GM12878 (cell line): ENCODE measurements around the gene CAB39. TPM values are rescaled to one million over a fixed set of nuclear protein-coding genes. Genes with fewer than 3 reads are reported as not detected.
A peak's percentile ranks its signal among the peaks of the same experiment; 100 is the strongest.

Experiments used
- ATAC-seq: fragments of 200-7000 bp; cut with Tn5 transposase; 3 replicates; pipeline ENCODE4 v1.9.1; 2020; ENCODE audit warnings: mild to moderate bottlenecking, moderate library complexity
- BruUV-seq: library from RNA; stranded (reverse); fragments of 400-500 nt; replicated peaks from 2 replicates; lab custom pipeline; 2021; lab: Mats Ljungman, UMichigan
- CTCF ChIA-PET: fragments of 300-600 bp; sonication (Branson Sonifier 250); formaldehyde crosslinking; extraction: SDS; loops from one replicate; lab custom pipeline; 2021; ENCODE audit warnings: inconsistent platforms; lab: Yijun Ruan, JAX
- POLR2A ChIA-PET: fragments of 350-600 bp; formaldehyde crosslinking; extraction: SDS; loops from one replicate; lab custom pipeline; 2021; ENCODE audit warnings: inconsistent platforms; lab: Charles Lee
- RAD21 ChIA-PET: fragments of 300-600 bp; sonication (Branson Sonifier 250); formaldehyde crosslinking; loops from one replicate; lab custom pipeline; 2023; ENCODE audit warnings: antibody characterized with exemption; ENCODE audit not compliant: unreplicated experiment; lab: Charles Lee
- SMC1A ChIA-PET: fragments of 300-600 bp; sonication (Branson Sonifier 250); formaldehyde crosslinking; loops from one replicate; lab custom pipeline; 2023; ENCODE audit not compliant: unreplicated experiment, uncharacterized antibody; lab: Charles Lee
- DNase-seq: peaks from one replicate; pipeline ENCODE4 v3.0.0-alpha.2; 2011; ENCODE audit warnings: low read depth, low spot score
- FAIRE-seq: peaks from 3 replicates; lab custom pipeline; 2011; peaks lifted over from hg19 to GRCh38; lab: Jason Lieb, UNC
- H2AFZ ChIP-seq: 2 replicates; pipeline ENCODE4 v1.6.0; 2011; ENCODE audit warnings: low read depth, low read length, control low read depth; ENCODE audit not compliant: control insufficient read depth
- H3K27ac ChIP-seq: 2 replicates; pipeline ENCODE4 v1.5.1; 2011; ENCODE audit warnings: control low read depth; ENCODE audit not compliant: control insufficient read depth, insufficient read depth
- H3K27me3 ChIP-seq, 2 experiments: replicated peaks in 1 of 2; 2 replicates each; pipeline versions ENCODE4 v1.6.0 to v1.6.1; 2011; ENCODE audit warnings: low read length in 1 of 2; ENCODE audit not compliant: control insufficient read depth in 2 of 2, insufficient read depth in 2 of 2
- H3K36me3 ChIP-seq, 2 experiments: 2 replicates each; pipeline ENCODE4 v1.5.1; 2011; ENCODE audit warnings: low read length in 1 of 2; ENCODE audit not compliant: control insufficient read depth in 2 of 2, insufficient read depth in 2 of 2
- H3K4me1 ChIP-seq: 2 replicates; pipeline ENCODE4 v1.6.1; 2011; ENCODE audit warnings: mild to moderate bottlenecking, low read length, moderate library complexity, mixed read lengths; ENCODE audit not compliant: control insufficient read depth, insufficient read depth
- H3K4me2 ChIP-seq: 2 replicates; pipeline ENCODE4 v1.6.0; 2011; ENCODE audit warnings: control low read depth; ENCODE audit not compliant: control insufficient read depth, insufficient read depth
- H3K4me3 ChIP-seq: fragments of 200-600 bp; sonication (generic); 2 replicates; pipeline ENCODE4 v1.5.1; 2016
- H3K79me2 ChIP-seq: 2 replicates; pipeline ENCODE4 v1.6.0; 2011; ENCODE audit warnings: low read length; ENCODE audit not compliant: control insufficient read depth, insufficient read depth
- H3K9ac ChIP-seq: 2 replicates; pipeline ENCODE4 v1.8.0; 2011; ENCODE audit warnings: low read length, control low read depth, mixed read lengths; ENCODE audit not compliant: control insufficient read depth, insufficient read depth
- H3K9me3 ChIP-seq: replicated peaks from 3 replicates; pipeline ENCODE4 v1.5.1; 2011; ENCODE audit warnings: mild to moderate bottlenecking, low read length; ENCODE audit not compliant: control insufficient read depth, insufficient read depth
- H4K20me1 ChIP-seq: 2 replicates; pipeline ENCODE4 v1.6.0; 2011; ENCODE audit not compliant: control insufficient read depth, insufficient read depth
- ASH2L ChIP-seq: fragments of 300-600, 200-600 bp; sonication (generic); IDR thresholded peaks from 2 replicates; pipeline ENCODE4 v1.6.1; 2017; ENCODE audit warnings: low read depth, mild to moderate bottlenecking, borderline replicate concordance
- CBFB ChIP-seq: IDR thresholded peaks from 2 replicates; pipeline ENCODE4 v1.6.1; 2016; ENCODE audit warnings: antibody characterized with exemption, low read depth
- CHD1 ChIP-seq: IDR thresholded peaks from 2 replicates; pipeline ENCODE4 v1.6.1; 2012; ENCODE audit warnings: low read depth, low read length, improper control_type of control experiment
- FOXK2 ChIP-seq: fragments of 450-650 bp; IDR thresholded peaks from 2 replicates; pipeline ENCODE4 v1.6.1; 2017; ENCODE audit warnings: mild to moderate bottlenecking, moderate library complexity
- LARP7 ChIP-seq: fragments of 450-650 bp; IDR thresholded peaks from 2 replicates; pipeline ENCODE4 v1.6.1; 2017; ENCODE audit warnings: mild to moderate bottlenecking
- MXI1 ChIP-seq: fragments of 150-350 bp; IDR thresholded peaks from 2 replicates; pipeline ENCODE4 v1.6.1; 2011; ENCODE audit warnings: low read depth, mild to moderate bottlenecking, inconsistent platforms, low read length, improper control_type of control experiment
- NFYA ChIP-seq: IDR thresholded peaks from 2 replicates; pipeline ENCODE4 v1.6.1; 2011; ENCODE audit warnings: low read depth, mild to moderate bottlenecking, low read length, improper control_type of control experiment, borderline replicate concordance
- SUPT20H ChIP-seq: IDR thresholded peaks from 2 replicates; pipeline ENCODE4 v1.6.1; 2011; ENCODE audit warnings: low read depth, mild to moderate bottlenecking, low read length, moderate library complexity, borderline replicate concordance; ENCODE audit not compliant: control insufficient read depth
- TCF3 ChIP-seq: IDR thresholded peaks from 2 replicates; pipeline ENCODE4 v1.6.1; 2012; ENCODE audit warnings: low read depth, mild to moderate bottlenecking, low read length, borderline replicate concordance; ENCODE audit not compliant: insufficient read depth
- WGBS: methylation state at CpG from one replicate; pipeline ENCODE4 v1.1.6; 2016; ENCODE audit warnings: low lambda C conversion rate; ENCODE audit not compliant: insufficient replicate concordance, insufficient coverage; ENCODE audit errors: missing lambda C conversion rate; 5-methylcytosine and 5-hydroxymethylcytosine counted together
- in situ Hi-C: fragments of 300-500 bp; cut with MboI; formaldehyde crosslinking; loops from 9 replicates; pipeline ENCODE4 v1.14.3; 2018; ENCODE audit warnings: mixed read lengths
- intact Hi-C: fragments of 100-400 bp; cut with micrococcal nuclease; formaldehyde crosslinking; loops from one replicate; pipeline ENCODE4 v1.14.2; 2022; ENCODE audit not compliant: unreplicated experiment
- polyA plus RNA-seq, 11 experiments: library from polyadenylated mRNA; depleted of rRNA in 4 of 11; unstranded in 6 of 11; stranded (reverse) in 5 of 11; fragments of >200 nt; fragmentation: Nextera tagmentation in 4 of 11; fragmentation: Illumina TruSeq in 1 of 11; extraction: Ambion mirVana in 4 of 11; extraction: Trizol in 1 of 11; gene quantifications; 1 replicate in 1 of 11; 2 replicates in 10 of 11; pipeline versions ENCODE4 v1.2.1 to v1.2.3, GENCODE V29; 2011 to 2016; ENCODE audit warnings: inconsistent platforms in 2 of 11, missing spikeins in 2 of 11, low read depth in 1 of 11
- total RNA-seq, 4 experiments: library from RNA; depleted of rRNA in 3 of 4; stranded (reverse); fragments of >200 nt in 3 of 4; fragmentation: Illumina TruSeq in 1 of 4; extraction: Trizol in 1 of 4; gene quantifications; 2 replicates each; pipeline versions ENCODE4 v1.2.1 to v1.2.3, GENCODE V29; 2013 to 2021

The CAB39 gene
- total and polyA plus RNA-seq, 10 of the 15 experiments (the other 5 are each of a cell fraction or from before 2014, with no cell fraction given), result 13.3 to 129 (median 62.9) TPM

DNA sequence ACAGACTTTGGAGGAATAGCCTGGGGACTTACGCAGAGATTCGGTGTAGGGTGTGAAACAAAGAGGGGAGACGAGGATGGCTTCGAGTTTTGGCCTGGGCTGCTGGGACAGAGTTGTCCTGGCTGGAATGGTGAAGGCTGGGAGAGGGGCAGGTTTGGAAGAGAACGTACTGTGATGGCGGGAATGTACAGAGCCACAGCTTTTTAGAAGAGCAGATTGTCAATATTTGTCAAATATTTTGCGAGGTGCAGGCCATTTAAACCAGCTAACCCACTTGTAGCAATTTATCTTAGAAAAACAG lies 137.7 kb downstream of the CAB39 start:
- BruUV-seq, result no TSS peak
- Histone ChIP-seq H3K9me3 (no peaks in the 10 kb centered on the region; the same call in 2 of the 3 replicates), H3K4me2 (no peak overlapping the region), H3K36me3 (no peaks in the 10 kb centered on the region), H3K27me3 (peaks cover 0 to 2% of the 10 kb centered on the region in 2 experiments; a peak in 1 of 4 replicates), H2AFZ (no peak overlapping the region), H3K4me1 (peaks cover 5% of the 10 kb centered on the region; the same call in 1 of the 2 replicates), H3K9ac (no peak overlapping the region), H3K27ac (no peak overlapping the region), H3K4me3 (no peak overlapping the region), H4K20me1 (no peaks in the 10 kb centered on the region), H3K79me2 (no peaks in the 10 kb centered on the region)
- TF ChIP-seq NFYA (no peak), LARP7 (0 out of 2 replicates have a peak, but pooled peaks have one; percentile 34), FOXK2 (no peak)
- in situ Hi-C loops (no loop called here), intact Hi-C loops (no loop called here)
- ATAC-seq, result no peak
- ChIA-PET SMC1A (interaction anchor here (0.7 to 1.7 kb wide), 7 partner anchors 10 to 81 kb away, joined by 3 to 8 read pairs (median 3); no protein-coding TSS in a partner anchor), CTCF (interaction anchor here (0.7 to 4.4 kb wide), 30 partner anchors 9 to 602 kb away, joined by 3 to 27 read pairs (median 4); no protein-coding TSS in a partner anchor), RAD21 (interaction anchor here (1.6 kb wide), 1 partner anchor 26 kb away, joined by 6 read pairs; no protein-coding TSS in a partner anchor), POLR2A (interaction anchor here (1.2 kb wide), 1 partner anchor 26 kb away, joined by 3 read pairs; no protein-coding TSS in a partner anchor)
- WGBS, result 17% methylated on average over 7 of the region's 7 CpGs
- no peak for DNase-seq
- no peak for FAIRE-seq

DNA sequence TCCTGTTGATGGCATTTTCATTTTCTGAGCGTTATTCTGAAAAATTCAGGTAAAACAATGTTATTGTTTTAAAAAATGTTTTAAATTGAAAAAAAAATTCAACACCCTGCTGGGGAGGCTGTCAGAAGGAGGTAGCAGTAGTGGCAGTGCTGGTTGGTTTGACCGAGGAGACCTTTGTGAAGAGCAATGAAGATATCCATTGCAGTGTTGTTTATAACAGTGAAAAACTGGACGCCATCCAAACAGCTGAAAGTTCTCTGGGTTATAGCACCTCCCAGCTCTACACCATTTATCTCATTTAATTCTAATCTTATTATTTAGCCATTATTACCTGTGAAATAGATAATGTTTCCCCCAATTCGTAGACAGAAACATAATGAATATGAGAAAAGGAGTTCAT lies 139.5 kb downstream of the CAB39 start:
- SMC1A ChIA-PET, result interaction anchor here (0.7 to 1.6 kb wide), 7 partner anchors 19 to 74 kb away, joined by 3 to 4 read pairs (median 3); no protein-coding TSS in a partner anchor
- ATAC-seq (no peak), DNase-seq (no peak), FAIRE-seq (no peak)
- no peak overlapping the region for H3K9ac ChIP-seq
- intact Hi-C loops, result no loop called here
- no peaks in the 10 kb centered on the region for H3K36me3 ChIP-seq
- CTCF ChIA-PET, result interaction anchor here (0.9 to 3.5 kb wide), 7 partner anchors 11 to 134 kb away, joined by 3 to 27 read pairs (median 4); partner anchors contain the start of gene ITM2C
- no peak for TF ChIP-seq CHD1
- no peak for TF ChIP-seq TCF3
- no peak for TF ChIP-seq SUPT20H
- TF ChIP-seq CBFB, result no peak
- TF ChIP-seq MXI1, result no peak
- no peak for TF ChIP-seq LARP7
- TF ChIP-seq ASH2L, result no peak
- POLR2A ChIA-PET, result no interaction called here
- no peaks in the 10 kb centered on the region for H3K79me2 ChIP-seq
- no peak overlapping the region for H3K4me3 ChIP-seq
- peaks cover 0 to 3% of the 10 kb centered on the region in 2 experiments; a peak in 1 of 4 replicates for H3K27me3 ChIP-seq
- no TSS peak for BruUV-seq
- RAD21 ChIA-PET, result interaction anchor here (1.2 to 1.6 kb wide), 3 partner anchors 13 to 136 kb away, joined by 3 to 6 read pairs (median 4); partner anchors contain the start of gene ITM2C
- no peak overlapping the region for H2AFZ ChIP-seq
- H3K4me2 ChIP-seq, result no peak overlapping the region
- peaks cover 5% of the 10 kb centered on the region; the same call in 1 of the 2 replicates for H3K4me1 ChIP-seq
- H3K27ac ChIP-seq, result no peak overlapping the region
- in situ Hi-C loops, result no loop called here
- WGBS, result 43% methylated on average over 4 of the region's 4 CpGs
- H4K20me1 ChIP-seq, result no peaks in the 10 kb centered on the region
- H3K9me3 ChIP-seq, result no peaks in the 10 kb centered on the region; the same call in 2 of the 3 replicates
